Measurements from ENCODE around the gene EFHD2.
"Not testable (repeated sequence)": the region's sequence is repeated elsewhere in the genome, so short reads cannot be mapped to it uniquely, and the experiment has no call there.

The EFHD2 gene, protein sequence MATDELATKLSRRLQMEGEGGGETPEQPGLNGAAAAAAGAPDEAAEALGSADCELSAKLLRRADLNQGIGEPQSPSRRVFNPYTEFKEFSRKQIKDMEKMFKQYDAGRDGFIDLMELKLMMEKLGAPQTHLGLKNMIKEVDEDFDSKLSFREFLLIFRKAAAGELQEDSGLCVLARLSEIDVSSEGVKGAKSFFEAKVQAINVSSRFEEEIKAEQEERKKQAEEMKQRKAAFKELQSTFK

DNA sequence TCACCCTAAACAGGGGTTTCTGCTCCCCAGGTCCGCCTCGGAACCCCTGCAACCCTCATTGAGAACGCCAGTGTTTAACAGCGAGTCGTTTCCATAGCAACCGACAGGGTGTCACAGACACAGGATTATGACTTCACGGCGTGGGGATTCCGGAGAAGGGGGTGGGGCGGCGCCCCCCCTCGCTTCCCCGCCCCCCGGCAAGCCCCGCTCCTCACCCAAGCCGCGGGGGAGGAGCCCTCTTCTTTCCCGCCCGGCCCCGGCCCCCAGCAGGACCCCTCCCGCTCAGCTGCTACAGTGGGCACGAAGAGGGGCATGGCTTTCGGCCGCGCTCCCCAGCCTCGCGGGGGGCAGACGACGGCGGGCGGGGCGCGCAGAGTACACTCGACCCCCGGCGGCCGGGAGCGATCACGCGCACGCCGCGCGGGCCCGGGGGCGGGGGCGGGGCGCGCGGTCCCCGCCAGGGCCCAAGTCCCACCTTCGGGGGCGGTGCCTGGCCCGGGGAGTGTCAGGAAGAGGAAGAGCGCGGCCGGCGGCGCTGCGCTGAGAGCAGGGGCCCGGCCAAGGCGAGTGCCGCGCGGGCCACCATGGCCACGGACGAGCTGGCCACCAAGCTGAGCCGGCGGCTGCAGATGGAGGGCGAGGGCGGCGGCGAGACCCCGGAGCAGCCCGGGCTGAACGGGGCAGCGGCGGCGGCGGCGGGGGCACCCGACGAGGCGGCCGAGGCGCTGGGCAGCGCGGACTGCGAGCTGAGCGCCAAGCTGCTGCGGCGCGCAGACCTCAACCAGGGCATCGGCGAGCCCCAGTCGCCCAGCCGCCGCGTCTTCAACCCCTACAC, at the start of gene EFHD2:
Gene EFHD2 (plus strand): TSS at position 501 of the 835 bp plus-strand sequence. CDS start 84 bp downstream, at position 585.
- DNase-seq, result peak; percentile 80

DNA sequence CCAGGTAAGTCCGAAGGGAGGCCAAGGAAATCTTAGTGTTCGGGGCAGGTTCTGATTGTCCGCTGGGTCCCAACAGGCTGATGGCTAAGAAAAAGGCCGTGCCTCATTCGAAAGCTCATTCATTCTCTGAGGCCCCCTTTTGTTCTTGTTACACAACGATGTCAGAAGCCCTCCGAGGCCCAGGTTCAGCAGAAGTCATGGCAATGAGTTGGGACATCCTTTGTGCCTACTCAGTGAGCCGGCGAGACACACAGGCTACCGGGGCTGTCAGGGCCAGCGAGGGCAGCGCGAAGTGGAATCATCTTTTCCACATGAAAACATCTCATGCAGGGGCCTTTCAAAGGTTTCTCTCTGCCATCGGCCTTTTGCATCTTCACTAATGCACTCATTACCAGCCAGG, 49.0 kb upstream of the EFHD2 start:
- no peak for DNase-seq

DNA sequence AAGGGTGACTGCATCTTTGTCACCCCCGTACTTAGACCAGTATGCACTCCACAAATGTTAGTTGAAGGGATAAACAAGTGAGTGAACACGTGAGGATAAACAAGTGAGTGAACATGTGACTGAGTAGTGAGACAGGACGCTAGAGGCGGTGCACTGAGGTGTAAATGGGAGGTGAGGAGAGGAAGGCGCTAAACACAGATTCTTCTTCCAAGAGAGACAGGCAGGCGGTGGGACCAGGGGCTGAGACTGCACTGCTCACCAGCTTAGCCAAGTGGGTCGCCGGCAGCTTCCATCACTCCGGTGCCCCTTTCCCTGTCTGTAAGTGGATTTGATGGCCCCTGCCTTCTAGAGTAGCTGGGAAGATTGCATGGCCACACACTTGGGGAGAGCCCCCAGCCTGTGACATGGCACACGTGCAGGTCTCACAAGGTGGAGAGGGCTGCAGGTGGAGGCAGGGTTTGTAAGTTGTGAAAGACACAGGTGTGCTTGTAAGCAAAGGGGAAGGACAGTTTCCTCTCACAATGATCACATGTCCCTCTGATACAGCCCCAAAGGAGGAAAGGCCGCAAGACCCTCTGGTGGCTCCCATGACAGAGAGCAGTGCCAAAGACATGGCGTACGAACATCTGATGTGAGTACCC, 47.5 kb upstream of the EFHD2 start:
- DNase-seq, result no peak

DNA sequence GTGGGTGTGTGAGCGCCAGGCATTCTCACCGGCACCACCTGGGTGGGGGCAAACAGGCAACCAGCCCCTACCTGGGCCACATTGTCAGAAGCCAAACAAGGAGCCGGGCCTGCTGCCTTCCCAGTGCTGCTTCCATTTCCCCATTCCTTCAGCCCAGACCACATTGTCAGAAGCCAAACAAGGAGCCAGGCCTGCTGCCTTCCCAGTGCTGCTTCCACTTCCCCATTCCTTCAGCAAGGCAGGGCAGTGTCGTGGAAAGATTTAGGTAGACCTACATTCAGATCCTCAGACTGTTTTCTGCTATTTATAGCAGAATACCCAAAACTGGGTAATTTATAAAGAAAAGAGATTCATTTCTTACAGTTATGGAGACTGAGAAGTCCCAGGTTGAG, 47.0 kb upstream of the EFHD2 start:
- no peak for DNase-seq

DNA sequence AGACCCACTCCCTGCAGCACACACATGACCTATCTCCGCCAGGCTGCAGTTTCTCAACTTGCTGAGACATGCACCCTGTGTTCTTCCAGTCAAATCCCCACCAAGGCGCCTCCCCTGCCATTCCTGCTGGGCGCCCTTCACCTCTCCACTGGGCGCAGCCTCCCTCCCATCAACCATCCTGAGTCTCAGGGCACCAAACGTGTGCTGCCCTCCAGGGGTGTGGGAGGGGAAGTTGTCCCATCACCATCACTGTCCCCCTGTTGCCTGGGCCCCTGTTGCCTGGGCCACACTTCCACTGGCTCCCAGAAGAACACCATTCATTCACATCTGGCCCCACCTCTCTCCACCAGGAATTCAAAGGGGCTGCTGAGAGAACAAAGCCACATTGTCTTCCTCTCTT, 44.9 kb upstream of the EFHD2 start:
- no peak for DNase-seq

DNA sequence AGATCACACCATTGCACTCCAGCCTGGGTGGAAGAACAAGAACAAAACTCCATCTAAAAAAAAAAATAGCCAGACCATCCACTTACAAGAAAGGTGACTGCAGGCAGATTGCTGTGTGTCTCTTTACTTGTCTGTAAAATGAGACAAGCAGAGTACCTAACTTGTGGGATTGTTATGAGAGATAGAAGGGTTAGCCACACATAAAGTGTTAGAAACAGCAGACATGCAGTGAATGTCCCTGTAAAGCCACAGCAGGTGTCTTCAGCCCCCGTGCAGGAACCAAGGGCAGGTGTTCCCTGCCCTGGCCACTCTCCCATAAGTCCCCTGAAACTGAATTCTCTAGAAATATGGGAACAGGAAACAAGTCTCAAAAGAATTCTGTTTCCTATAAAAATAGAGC, 40.8 kb upstream of the EFHD2 start:
- DNase-seq, result no peak

DNA sequence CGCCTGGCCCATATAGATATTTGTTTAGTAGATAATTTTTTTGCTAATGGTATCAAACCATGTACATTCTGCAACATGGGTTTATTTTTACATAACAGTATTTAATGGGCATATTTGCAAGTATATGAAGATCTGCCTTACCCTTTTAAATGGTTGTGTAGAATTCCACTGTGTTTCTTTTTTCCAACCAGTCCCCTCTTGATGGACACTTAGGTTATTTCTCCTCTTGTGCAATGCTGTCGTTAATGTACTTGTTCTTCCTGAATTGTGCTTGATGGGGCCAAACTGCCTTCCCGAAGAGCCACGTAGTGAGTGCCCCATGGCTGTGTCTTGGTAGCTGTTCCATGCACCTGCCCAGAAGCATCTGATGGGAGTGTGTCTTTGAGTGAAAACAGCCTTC, 39.4 kb upstream of the EFHD2 start:
- no peak for DNase-seq

DNA sequence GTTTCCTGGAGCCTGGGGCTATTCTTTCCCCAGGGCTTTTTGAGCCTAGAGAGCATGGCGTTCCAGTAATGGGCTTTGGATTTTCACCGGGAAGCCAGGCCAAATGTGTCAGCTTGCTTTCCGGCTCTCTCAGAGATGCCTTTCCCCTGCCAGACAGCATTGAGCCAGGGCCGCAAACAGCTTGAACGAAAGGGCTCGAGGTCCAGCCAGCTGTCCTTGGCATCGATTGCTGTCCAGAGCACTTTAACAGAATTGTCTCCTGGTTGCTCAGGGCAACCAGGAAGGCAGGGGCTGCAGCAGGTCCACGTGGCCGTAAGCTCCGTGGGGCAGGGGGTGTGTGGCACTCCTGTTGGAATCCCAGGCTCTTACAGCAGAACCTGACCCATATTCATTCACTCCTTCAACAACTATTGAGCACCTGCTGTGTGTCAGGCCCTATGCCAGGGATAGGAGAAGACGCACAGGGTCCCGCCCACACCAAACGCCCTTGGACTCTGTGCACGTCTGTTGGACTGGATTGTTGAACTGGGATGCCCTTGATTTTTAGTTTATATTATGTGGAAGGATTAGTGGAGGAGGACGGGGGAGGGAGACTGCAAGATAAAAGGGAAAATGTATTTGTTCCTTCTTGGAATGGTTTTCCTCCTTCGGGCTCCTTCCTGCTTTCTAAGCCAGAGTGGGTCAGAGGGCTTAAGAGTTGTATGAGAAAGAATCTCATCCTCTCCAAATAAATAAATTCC, 38.7 kb upstream of the EFHD2 start:
- no peak for DNase-seq

DNA sequence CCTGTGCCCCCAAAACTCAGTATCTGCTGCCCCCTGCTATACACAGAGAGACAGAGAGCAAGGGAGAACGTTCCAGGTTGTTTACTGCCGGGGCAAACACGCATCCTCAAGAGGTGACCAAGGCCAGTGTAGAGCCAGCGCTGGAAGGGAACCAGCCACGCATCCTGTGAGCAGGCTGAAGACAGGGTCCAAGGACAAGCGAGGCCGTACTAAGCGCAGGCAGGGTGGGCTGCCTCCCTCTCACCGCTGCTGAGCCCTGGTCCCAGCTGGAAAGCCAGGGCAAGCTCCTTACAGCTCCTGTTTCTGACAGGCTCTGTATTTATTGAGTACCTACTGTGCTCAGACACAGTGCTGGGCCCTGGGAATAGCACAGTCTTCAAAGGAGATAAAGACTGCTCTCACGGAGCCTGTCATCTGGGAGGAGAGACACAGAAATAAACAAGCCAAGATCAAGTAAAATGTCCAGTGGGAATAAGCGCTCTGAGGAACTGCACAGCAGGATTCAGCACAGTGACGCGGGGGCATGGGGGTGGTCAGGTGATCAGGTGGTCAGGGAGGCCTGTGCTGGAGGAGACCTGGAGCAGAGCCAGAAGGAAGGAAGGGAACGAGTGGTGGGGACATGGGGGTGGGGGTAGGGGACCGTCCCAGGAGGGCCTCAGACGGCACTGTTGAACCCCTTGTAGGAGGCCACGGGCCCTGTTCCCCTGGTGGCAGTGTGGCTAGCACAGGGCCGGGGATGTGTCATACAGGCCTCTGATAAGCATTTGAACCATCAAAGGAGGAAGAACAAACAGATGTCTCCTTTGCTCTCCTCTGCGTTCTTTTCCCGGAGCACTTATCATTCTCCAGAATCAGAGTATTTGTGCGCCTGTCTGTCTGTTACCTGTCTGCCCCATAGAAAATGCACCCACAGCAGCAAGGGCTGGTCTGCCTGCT, 37.8 kb upstream of the EFHD2 start:
- DNase-seq, result no peak

DNA sequence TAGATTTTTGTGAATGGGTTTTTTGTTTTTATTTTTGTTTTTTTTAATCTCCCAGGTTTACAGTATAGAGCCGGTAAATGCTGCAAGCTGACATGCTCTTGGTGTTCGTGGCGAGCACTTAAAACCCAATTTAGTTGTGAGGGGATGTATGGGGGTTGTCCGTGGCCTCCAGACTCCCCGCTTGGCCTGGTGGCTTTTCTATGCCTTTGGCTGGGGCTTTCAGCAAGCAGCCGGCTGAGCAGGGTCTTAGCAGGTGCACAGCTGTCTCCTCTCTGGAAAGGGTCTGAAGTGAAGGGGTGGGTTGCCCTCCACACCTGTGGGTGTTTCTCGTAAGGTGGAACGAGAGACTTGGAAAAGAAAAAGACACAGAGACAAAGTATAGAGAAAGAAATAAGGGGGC, 31.0 kb upstream of the EFHD2 start:
- DNase-seq, result no peak

DNA sequence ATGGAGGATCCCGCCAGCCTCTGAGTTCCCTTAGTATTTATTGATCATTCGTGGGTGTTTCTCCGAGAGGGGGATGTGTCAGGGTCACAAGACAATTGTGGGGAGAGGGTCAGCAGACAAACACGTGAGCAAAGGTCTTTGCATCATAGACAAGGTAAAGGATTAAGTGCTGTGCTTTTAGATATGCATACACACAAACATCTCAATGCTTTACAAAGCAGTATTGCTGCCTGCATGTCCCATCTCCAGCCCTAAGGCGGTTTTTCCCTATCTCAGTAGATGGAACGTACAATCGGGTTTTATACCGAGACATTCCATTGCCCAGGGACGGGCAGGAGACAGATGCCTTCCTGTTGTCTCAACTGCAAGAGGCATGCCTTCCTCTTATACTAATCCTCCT, 30.5 kb upstream of the EFHD2 start:
- not testable (repeated sequence) for DNase-seq

DNA sequence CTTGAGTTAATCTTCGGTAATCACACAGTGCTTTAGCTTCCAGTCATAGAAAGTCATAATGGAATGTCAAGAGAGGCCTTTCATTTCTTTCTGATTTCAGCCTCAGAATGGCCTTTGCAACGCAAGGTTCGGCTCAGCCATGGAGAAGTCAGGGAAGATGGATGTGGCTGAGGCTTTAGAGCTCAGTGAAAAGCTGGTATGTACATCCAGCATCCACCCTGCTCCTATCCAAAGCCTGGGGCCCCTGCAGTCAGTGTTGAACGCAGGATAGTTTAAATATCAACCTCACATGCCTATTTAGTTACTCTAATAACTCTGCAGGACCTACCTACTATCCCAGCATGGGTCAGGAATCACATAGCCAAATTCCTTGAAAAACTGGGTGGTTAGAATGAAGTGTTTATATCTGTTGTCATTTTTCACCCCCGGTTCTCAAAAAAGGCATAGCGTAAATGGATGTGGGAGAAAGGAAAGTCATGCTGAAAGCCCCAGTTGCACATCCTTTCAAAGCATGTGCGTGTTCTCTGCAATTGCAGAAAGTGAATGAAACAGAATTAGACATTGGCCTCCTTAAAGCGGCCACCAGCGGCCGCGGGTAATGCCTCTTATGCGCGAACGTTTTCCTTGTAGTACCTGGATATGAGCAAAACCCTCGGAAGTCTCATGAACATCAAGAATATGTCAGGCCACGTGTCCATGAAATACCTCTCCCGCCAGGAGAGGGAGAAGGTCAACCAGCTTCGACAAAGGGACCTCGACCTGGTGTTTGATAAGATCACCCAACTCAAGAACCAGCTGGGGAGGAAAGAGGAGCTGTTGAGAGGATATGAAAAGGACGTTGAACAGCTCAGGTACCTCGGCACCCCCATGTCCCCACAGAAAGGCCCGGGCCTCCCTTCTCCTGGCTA, 28.8 kb upstream of the EFHD2 start:
- DNase-seq, result no peak

DNA sequence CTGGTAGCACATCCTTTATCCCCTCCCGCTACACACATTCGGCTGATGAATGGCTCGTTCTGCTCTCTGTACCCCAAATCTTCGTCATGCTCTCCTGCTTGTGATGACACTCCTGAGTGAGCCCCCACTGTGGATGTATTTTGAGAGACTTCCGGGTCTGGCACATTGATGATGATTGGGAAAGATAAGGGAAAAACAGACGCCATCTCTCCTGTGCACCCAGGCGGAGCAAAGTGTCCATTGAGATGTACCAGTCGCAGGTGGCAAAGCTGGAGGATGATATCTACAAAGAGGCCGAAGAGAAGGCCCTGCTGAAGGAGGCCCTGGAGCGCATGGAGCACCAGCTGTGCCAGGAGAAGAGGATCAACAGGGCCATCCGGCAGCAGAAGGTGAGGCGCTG, 27.9 kb upstream of the EFHD2 start:
- no peak for DNase-seq

DNA sequence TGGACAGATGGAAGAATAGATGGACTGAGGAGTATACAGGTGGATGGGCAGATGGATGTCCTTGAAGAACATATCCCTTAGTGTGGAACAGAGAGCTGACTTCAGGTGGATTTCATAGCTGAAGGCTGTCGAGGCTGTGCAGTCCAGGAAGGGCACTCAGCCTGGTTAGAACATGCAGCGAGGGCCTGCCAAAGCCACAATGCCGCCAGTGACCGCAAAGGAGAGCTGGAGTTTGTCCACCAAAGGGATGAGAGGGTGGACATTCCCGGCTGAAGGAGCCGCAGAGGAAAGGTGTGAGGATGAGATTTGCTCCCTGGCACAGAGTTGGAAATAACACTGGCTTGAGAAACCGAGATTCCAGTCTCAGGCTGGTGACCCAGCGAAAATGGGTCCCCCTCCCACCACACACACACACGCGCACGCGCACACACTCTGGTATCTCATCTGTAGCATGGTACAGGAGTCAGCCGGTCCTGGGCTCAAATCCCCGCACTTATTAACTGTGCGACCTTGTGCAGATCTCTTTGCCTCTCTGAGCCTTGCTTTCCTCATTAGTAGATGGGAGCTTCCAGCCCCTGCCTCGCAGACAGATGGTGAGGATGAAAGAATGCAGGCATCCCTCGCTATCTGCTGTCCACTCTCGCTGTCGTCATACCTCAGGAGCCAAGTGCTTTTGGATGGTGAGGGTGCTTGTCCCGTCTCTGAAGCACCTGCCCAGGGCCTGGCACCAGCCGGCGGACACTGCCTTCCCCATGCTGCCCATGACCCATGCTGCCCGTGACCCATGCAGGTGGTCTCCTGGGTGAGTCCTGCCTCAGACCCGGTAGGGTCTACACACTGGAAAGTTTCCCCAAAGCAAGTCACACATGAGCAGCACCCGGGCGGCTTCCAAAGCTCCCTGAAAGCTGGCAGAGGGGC, 26.8 kb upstream of the EFHD2 start:
- no peak for DNase-seq

DNA sequence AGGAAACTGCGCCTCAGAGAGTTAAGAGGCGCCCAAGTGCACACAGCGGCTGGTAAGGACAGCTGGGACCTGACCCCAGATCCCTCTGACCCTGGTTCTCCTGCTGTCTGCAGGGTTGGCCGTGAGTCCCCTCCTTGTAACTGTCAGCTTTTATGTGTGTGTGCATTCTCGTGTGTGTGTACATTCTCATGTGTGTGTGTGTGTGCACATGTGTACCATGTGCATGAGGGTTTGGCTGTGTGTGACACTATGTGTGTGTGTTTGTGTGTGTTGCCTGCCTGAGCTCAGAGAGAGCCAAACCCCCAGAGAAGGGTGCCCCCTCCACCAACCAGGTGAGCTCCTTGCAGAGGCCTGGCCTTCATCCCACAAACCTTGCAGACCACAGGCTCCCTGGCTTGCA, 25.9 kb upstream of the EFHD2 start:
- DNase-seq, result no peak

DNA sequence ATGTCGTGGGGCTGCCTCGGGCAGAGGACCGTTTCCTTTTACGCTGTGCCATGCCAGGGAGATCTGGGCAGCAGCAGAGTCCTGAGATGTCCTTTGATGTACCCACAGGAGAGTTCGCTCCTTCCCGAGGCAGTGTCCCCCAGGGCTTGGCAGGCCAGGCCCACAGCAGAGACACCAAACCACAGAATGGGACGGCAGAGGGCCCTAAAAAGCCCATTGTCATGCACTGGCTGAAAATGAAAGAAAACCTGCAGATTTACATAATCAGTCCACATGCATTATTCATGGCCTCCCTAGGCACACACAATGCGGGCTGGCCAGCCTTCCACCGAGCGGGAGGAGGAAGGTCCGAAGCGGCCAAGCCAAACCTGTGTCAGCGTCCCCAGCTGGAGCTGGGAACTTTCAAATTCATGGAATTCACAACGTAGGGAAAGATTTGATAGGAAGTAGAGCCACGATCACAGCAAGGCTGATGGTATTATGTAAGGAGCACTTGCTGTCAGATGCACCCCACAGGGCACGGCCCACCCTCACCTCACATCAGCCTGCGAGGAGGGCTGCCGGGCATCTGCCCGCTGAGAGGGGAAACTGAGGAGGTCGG, 25.3 kb upstream of the EFHD2 start:
- DNase-seq, result no peak

DNA sequence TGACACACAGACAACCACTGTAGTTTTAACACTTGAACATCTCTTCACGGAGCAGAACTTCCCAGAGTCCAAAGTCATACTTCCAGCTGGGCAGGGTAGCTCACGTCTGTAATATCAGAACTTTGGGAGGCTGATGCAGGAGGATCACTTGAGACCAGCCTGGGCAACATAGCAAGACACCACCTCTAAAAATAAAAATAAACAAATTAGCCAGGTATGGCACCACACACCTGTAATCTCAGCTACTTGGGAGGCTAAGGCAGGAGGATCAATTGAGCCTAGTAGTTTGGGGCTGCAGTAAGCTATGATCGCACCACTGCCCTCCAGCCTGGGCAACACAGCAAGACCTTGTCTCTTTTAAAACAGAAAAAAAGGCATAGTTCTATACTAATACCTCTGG, 24.3 kb upstream of the EFHD2 start:
- DNase-seq, result no peak

DNA sequence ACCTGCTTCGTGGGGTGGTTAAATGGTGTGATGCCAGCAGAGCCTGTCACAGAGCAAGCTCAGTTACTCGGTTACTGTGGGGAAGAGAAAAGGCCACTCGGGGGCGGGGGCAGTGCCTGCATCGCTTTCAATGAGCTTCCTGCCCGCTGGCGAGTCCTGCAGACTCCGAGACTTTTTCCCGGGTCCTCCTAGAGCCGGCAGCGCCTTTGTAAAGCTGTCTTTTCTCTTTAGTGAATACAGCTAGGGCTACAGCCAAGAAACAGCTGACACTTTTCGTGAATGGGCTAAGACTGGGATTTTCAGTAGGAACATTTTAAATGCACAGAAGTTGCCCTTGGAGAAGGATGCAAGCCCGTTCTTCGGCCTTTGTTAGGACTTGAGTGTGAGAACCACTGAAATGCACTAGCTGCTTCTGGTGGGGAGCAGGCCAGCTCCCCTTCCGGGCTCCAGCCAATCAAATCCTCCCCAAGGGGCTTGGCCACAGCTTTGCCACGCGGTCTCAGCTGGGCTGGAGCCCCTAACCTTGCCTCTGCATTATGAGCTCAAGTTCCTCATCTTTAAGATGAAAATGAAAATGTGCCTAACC, 23.4 kb upstream of the EFHD2 start:
- no peak for DNase-seq

DNA sequence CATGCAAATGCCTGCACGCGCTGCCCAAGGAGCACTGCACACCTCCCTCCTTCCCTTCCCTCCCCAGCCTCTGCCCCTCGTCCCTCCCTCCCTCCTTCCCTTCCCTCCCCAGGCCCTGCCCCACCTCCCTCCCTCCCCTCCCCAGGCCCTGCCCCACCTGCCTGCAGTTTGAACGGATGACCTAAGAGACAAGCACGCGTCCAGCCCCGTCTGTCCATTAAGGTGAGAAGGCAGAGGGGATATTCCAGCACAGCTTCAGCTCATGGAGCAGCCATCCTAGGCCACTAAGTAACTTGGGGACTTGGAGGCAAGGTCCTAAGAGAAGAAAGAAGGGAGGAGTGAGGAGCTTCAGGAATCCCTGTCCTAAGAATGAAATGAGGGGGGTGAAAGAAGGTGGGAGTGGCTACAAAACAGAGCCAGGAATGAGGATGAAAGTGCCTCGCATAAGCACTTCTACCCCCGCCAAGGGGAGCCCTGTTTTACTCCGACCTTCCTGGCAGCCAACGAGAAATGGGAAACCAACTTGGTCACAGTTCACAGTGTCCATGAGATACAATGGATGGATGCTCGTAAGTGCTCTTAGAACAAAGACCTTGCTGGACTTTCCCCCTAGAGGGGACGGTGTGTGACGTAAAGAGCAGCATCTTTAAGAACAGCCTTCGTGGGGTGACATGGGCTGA, 21.3 kb upstream of the EFHD2 start:
- no peak for DNase-seq
